HL-60 (cell line): ENCODE data around the gene RAD1.

Source experiments
- DNase-seq, 2 experiments: peaks; one replicate each; pipeline ENCODE4 v3.0.0-alpha.2; 2010 to 2020; ENCODE audit warnings: low read depth in 1 of 2, low spot score in 1 of 2
- H3K27ac ChIP-seq: fragments of 250-450 bp; sonication (Bioruptor Pico); replicated peaks from 2 replicates; pipeline ENCODE4 v1.5.1; 2020; ENCODE audit warnings: mild to moderate bottlenecking, moderate library complexity
- H3K27me3 ChIP-seq: fragments of 250-450 bp; sonication (Bioruptor Pico); 2 replicates; pipeline ENCODE4 v1.5.1; 2021; ENCODE audit warnings: mild to moderate bottlenecking, moderate library complexity; ENCODE audit not compliant: insufficient read depth, poor library complexity, severe bottlenecking
- H3K4me3 ChIP-seq: replicated peaks from 2 replicates; pipeline ENCODE4 v1.5.1; 2011; ENCODE audit warnings: mild to moderate bottlenecking, control low read depth, low read length; ENCODE audit not compliant: insufficient read depth
- GABPA ChIP-seq: IDR thresholded peaks from 2 replicates; pipeline ENCODE4 v1.6.1; 2012; ENCODE audit warnings: low read depth
- POLR2AphosphoS5 ChIP-seq: IDR thresholded peaks from 2 replicates; pipeline ENCODE4 v1.6.1; 2012; ENCODE audit warnings: low read depth
- SPI1 ChIP-seq: IDR thresholded peaks from 2 replicates; pipeline ENCODE4 v1.6.1; 2012; ENCODE audit warnings: low read depth, mild to moderate bottlenecking, borderline replicate concordance
- TF ChIP-seq, protein P1 (sequence below): IDR thresholded peaks from 2 replicates; pipeline ENCODE4 v1.6.1; 2012; ENCODE audit warnings: low read depth; ENCODE audit not compliant: insufficient replicate concordance
- TF ChIP-seq, protein P2 (sequence below): IDR thresholded peaks from one replicate; pipeline ENCODE4 v1.5.1; 2011; ENCODE audit warnings: low read length, control low read depth, inconsistent platforms; ENCODE audit not compliant: insufficient read depth

RAD1 gene

GRCh38 chr5:34891981-34892380 is 23.3 kb downstream of the RAD1 start:
- Histone ChIP-seq H3K27me3 (no peaks in the 10 kb centered on the region), H3K27ac (no peak overlapping the region), H3K4me3 (no peak overlapping the region)
- no peak for DNase-seq
- TF ChIP-seq GABPA (no peak), POLR2AphosphoS5 (no peak), SPI1 (no peak)
- TF ChIP-seq, protein P1, sequence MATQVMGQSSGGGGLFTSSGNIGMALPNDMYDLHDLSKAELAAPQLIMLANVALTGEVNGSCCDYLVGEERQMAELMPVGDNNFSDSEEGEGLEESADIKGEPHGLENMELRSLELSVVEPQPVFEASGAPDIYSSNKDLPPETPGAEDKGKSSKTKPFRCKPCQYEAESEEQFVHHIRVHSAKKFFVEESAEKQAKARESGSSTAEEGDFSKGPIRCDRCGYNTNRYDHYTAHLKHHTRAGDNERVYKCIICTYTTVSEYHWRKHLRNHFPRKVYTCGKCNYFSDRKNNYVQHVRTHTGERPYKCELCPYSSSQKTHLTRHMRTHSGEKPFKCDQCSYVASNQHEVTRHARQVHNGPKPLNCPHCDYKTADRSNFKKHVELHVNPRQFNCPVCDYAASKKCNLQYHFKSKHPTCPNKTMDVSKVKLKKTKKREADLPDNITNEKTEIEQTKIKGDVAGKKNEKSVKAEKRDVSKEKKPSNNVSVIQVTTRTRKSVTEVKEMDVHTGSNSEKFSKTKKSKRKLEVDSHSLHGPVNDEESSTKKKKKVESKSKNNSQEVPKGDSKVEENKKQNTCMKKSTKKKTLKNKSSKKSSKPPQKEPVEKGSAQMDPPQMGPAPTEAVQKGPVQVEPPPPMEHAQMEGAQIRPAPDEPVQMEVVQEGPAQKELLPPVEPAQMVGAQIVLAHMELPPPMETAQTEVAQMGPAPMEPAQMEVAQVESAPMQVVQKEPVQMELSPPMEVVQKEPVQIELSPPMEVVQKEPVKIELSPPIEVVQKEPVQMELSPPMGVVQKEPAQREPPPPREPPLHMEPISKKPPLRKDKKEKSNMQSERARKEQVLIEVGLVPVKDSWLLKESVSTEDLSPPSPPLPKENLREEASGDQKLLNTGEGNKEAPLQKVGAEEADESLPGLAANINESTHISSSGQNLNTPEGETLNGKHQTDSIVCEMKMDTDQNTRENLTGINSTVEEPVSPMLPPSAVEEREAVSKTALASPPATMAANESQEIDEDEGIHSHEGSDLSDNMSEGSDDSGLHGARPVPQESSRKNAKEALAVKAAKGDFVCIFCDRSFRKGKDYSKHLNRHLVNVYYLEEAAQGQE: no peak
- TF ChIP-seq, protein P2, sequence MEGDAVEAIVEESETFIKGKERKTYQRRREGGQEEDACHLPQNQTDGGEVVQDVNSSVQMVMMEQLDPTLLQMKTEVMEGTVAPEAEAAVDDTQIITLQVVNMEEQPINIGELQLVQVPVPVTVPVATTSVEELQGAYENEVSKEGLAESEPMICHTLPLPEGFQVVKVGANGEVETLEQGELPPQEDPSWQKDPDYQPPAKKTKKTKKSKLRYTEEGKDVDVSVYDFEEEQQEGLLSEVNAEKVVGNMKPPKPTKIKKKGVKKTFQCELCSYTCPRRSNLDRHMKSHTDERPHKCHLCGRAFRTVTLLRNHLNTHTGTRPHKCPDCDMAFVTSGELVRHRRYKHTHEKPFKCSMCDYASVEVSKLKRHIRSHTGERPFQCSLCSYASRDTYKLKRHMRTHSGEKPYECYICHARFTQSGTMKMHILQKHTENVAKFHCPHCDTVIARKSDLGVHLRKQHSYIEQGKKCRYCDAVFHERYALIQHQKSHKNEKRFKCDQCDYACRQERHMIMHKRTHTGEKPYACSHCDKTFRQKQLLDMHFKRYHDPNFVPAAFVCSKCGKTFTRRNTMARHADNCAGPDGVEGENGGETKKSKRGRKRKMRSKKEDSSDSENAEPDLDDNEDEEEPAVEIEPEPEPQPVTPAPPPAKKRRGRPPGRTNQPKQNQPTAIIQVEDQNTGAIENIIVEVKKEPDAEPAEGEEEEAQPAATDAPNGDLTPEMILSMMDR: no peak

DNA sequence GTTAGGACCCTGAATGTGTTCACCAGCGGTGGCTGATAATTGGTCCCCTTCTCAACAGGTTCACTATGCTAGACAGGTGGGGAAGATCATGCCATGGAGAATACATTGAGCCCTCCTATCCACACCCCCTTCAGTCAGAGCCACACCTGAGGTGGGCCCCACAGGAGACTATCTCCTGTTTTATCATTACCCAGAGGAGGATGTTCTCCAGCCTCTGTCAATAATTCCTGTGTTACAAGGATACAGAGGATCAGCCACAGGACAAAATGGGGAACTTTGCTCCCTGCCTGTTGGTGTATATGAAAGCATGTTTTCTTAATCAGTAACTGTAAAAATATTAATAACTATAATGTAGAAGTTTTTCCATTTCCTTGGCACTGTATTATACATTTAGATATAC is 25.9 kb downstream of the RAD1 start:
- no peaks in the 10 kb centered on the region for H3K27me3 ChIP-seq
- DNase-seq: no peak
- no peak overlapping the region for H3K27ac ChIP-seq
- no peak for TF ChIP-seq GABPA
- TF ChIP-seq, protein P1: no peak
- TF ChIP-seq, protein P2: no peak
- TF ChIP-seq SPI1: no peak
- no peak for TF ChIP-seq POLR2AphosphoS5
- no peak overlapping the region for H3K4me3 ChIP-seq

DNA sequence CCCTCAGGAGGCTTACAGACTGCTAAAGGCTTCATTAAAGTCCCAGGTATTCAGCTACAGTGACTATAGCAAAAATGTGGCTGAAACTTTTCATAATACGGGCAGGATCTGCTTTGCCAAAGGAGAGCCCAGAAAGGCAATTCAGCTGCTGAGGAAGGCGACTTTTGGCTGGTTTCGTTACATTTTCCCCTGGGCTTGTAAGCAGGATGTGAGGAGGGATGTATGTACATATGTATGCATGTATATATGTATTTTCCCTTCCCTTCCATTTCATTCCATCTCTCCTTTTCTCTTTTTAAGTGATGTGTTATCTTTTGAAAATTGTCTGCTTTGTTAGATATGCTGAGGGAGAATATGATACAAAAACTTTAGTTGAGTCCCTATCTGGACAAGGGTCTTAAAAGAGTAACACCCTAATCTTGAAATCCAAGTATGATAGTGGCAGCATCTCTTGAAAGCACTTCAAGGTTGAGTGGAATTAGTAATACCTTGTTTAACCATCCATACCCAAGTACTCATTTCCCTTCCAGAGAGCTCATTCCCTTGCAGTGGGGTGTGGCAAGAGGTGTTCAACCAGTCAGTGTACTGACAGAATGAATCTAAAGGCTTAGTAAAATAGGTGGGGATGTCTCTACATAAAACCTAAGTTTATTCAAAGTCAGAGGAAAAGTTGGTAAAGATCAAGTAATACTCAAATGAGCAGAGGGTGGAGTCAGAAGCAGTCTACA is 28.7 kb downstream of the RAD1 start:
- DNase-seq: no peak
- H3K4me3 ChIP-seq: no peak overlapping the region
- no peak overlapping the region for H3K27ac ChIP-seq
- TF ChIP-seq SPI1 (no peak), POLR2AphosphoS5 (no peak), GABPA (no peak)
- TF ChIP-seq, protein P1: no peak
- TF ChIP-seq, protein P2: no peak
- H3K27me3 ChIP-seq: no peaks in the 10 kb centered on the region
